ENCODE measurements around the gene ZSWIM1. TPM values are rescaled to one million over a fixed set of nuclear protein-coding genes. Genes with fewer than 3 reads are reported as not detected.

The ZSWIM1 gene
- total and polyA plus RNA-seq, 2 of the 13 experiments (the other 11 are each of a cell fraction or from before 2014, with no cell fraction given), result 9.5 to 11.7 TPM

- 97% methylated on average over 16 of the region's 25 CpGs for WGBS (ENCODE audit: low lambda C conversion rate)
- TF ChIP-seq HNRNPL (IDR thresholded peaks at IDR 0.05; ENCODE audit: low read depth, low read length), result peak; percentile 65; the same call in 1 of the 2 replicates
- TF ChIP-seq AGO2 (optimal IDR thresholded peaks at IDR 0.05; ENCODE audit: low read depth, low read length), result peak; percentile 87
- TF ChIP-seq STAG1 (CRISPR knock-in tag; IDR thresholded peaks at IDR 0.05), result 0 out of 2 replicates have a peak, but pooled peaks have one; percentile 6
- no peak for TF ChIP-seq LCORL (IDR thresholded peaks at IDR 0.05)
- no peak for TF ChIP-seq LCORL (CRISPR knock-in tag; IDR thresholded peaks at IDR 0.05)
- TF ChIP-seq ZNF367 (CRISPR knock-in tag; IDR thresholded peaks at IDR 0.05; ENCODE audit: borderline replicate concordance), result no peak
- TF ChIP-seq ZNF768 (CRISPR knock-in tag; IDR thresholded peaks at IDR 0.05), result peak; percentile 23; the same call in 1 of the 2 replicates
- TF ChIP-seq CTCF (CRISPR knock-in tag; IDR thresholded peaks at IDR 0.05), result peak; percentile 29; the same call in 1 of the 2 replicates
- peak; percentile 63 for TF ChIP-seq RBFOX2 (IDR thresholded peaks at IDR 0.05; ENCODE audit: low read depth, low read length)
- Histone ChIP-seq H3K4me2 (ENCODE audit: low read depth, low read length) (no peak overlapping the region), H3K4me3 (replicated peaks in 1 of 3; ENCODE audit: insufficient read depth in 1 of 3, low read depth in 2 of 3, low read length in 3 of 3) (no peak overlapping the region), H3K36me3 (replicated peaks in 1 of 2; ENCODE audit: control insufficient read depth in 1 of 2, insufficient read depth in 2 of 2, low read length in 2 of 2) (peaks cover 18 to 42% of the 10 kb centered on the region in 2 experiments), H3K9ac (ENCODE audit: insufficient read depth, low read depth, low read length) (no peak overlapping the region), H3K27ac (ENCODE audit: extremely low read length, insufficient read depth, low read length) (no peak overlapping the region), H3K27me3 (ENCODE audit: control insufficient read depth in 1 of 2, insufficient read depth in 2 of 2, low read length in 2 of 2) (no peaks in the 10 kb centered on the region), H3K4me1 (ENCODE audit: insufficient read depth, low read length) (peaks cover 10% of the 10 kb centered on the region), H3K9me3 (ENCODE audit: low read length) (no peaks in the 10 kb centered on the region), H2AFZ (ENCODE audit: low read length) (no peak overlapping the region), H4K20me1 (ENCODE audit: insufficient read depth, low read length) (no peaks in the 10 kb centered on the region), H3K79me2 (ENCODE audit: insufficient read depth, low read length) (no peaks in the 10 kb centered on the region)
- intact Hi-C loops (cut with micrococcal nuclease; ENCODE audit: unreplicated experiment), result no loop called here
- no peak for FAIRE-seq
- no peak for DNase-seq (ENCODE audit: low spot score)
- in situ Hi-C loops (cut with HindIII; ENCODE audit: extremely low pct_ligation_motif_present, low pct_unique_long_range_greater_than_20kb), result no loop called here
- CTCF ChIA-PET (ENCODE audit: low intra/inter-chr PET ratio, low total read pairs), result no interaction called here
- POLR2A ChIA-PET, result interaction anchor here (0.9 to 2.7 kb wide), 10 partner anchors 7 to 129 kb away, joined by 3 to 12 read pairs (median 5); partner anchors contain the start of genes ACOT8, SNX21, ZSWIM1 and ZSWIM3
- ATAC-seq, result peak; percentile 11; the same call in 2 of the 3 replicates
- no TSS peak for BruUV-seq (replicated peaks)
Observed at GRCh38 chr20:45840700-45841198, 40.3 kb upstream of the ZSWIM1 start.
